ENCODE results near the gene ELF5.

ELF5 gene

DNA sequence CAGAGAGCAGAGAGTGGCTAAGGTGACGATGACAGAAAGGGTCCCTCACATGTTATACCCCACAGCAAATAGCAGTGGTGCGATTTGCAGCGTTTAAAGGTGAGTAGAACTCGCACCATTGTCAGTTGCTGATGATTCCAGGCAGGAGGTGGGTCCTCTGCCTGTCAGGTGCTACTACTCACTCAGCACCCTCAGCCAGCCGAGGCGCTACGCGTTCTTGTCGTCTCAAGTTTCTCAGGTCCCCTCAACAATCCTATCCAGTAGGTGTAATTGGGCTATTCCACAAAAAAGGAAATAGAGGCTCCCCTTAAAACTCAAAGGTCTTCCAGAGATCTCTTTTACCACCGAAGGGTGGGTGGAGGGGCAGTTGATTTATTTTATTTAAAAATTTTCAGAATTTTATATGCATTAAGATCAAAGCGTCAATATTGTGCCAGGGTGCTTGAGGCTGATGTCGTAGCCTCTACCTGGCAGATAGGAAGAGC, 18.3 kb downstream of the ELF5 start:
- Histone ChIP-seq H3K36me3 (ENCODE audit: control insufficient read depth, insufficient read depth, low read length) (no peaks in the 10 kb centered on the region), H3K9me3 (ENCODE audit: control insufficient read depth, low read length) (no peaks in the 10 kb centered on the region), H3K4me3 (ENCODE audit: insufficient read depth, low read depth, low read length, poor library complexity, severe bottlenecking) (no peak overlapping the region), H3K4me1 (ENCODE audit: control insufficient read depth, insufficient read depth, low read length, poor library complexity, severe bottlenecking) (no peaks in the 10 kb centered on the region), H3K27ac (ENCODE audit: insufficient read depth, low read length, poor library complexity, severe bottlenecking) (no peak overlapping the region), H3K27me3 (replicated peaks; ENCODE audit: control insufficient read depth, insufficient read depth, low read length, poor library complexity, severe bottlenecking) (no peaks in the 10 kb centered on the region)
- no peak for DNase-seq

- H3K27me3 ChIP-seq (replicated peaks; ENCODE audit: control insufficient read depth, insufficient read depth, low read length, poor library complexity, severe bottlenecking): no peaks in the 10 kb centered on the region
- H3K36me3 ChIP-seq (ENCODE audit: control insufficient read depth, insufficient read depth, low read length): no peaks in the 10 kb centered on the region
- no peak overlapping the region for H3K4me3 ChIP-seq (ENCODE audit: insufficient read depth, low read depth, low read length, poor library complexity, severe bottlenecking)
- H3K4me1 ChIP-seq (ENCODE audit: control insufficient read depth, insufficient read depth, low read length, poor library complexity, severe bottlenecking): no peaks in the 10 kb centered on the region
- DNase-seq: no peak
- no peaks in the 10 kb centered on the region for H3K9me3 ChIP-seq (ENCODE audit: control insufficient read depth, low read length)
- H3K27ac ChIP-seq (ENCODE audit: insufficient read depth, low read length, poor library complexity, severe bottlenecking): no peak overlapping the region
Measured at GRCh38 chr11:34493926-34494595, 19.5 kb downstream of the ELF5 start.

GRCh38 chr11:34493468-34493867, 20.1 kb downstream of the ELF5 start:
- H3K9me3 ChIP-seq (ENCODE audit: control insufficient read depth, low read length): no peaks in the 10 kb centered on the region
- H3K27me3 ChIP-seq (replicated peaks; ENCODE audit: control insufficient read depth, insufficient read depth, low read length, poor library complexity, severe bottlenecking): no peaks in the 10 kb centered on the region
- no peaks in the 10 kb centered on the region for H3K4me1 ChIP-seq (ENCODE audit: control insufficient read depth, insufficient read depth, low read length, poor library complexity, severe bottlenecking)
- no peak overlapping the region for H3K27ac ChIP-seq (ENCODE audit: insufficient read depth, low read length, poor library complexity, severe bottlenecking)
- H3K36me3 ChIP-seq (ENCODE audit: control insufficient read depth, insufficient read depth, low read length): no peaks in the 10 kb centered on the region
- no peak overlapping the region for H3K4me3 ChIP-seq (ENCODE audit: insufficient read depth, low read depth, low read length, poor library complexity, severe bottlenecking)
- DNase-seq: no peak

GRCh38 chr11:34492806-34493414, 20.7 kb downstream of the ELF5 start:
- Histone ChIP-seq H3K36me3 (ENCODE audit: control insufficient read depth, insufficient read depth, low read length) (no peaks in the 10 kb centered on the region), H3K27me3 (replicated peaks; ENCODE audit: control insufficient read depth, insufficient read depth, low read length, poor library complexity, severe bottlenecking) (no peaks in the 10 kb centered on the region), H3K4me3 (ENCODE audit: insufficient read depth, low read depth, low read length, poor library complexity, severe bottlenecking) (no peak overlapping the region), H3K9me3 (ENCODE audit: control insufficient read depth, low read length) (no peaks in the 10 kb centered on the region), H3K4me1 (ENCODE audit: control insufficient read depth, insufficient read depth, low read length, poor library complexity, severe bottlenecking) (no peaks in the 10 kb centered on the region), H3K27ac (ENCODE audit: insufficient read depth, low read length, poor library complexity, severe bottlenecking) (no peak overlapping the region)
- DNase-seq: peak in 1 of 3 donors; percentile 11

DNA sequence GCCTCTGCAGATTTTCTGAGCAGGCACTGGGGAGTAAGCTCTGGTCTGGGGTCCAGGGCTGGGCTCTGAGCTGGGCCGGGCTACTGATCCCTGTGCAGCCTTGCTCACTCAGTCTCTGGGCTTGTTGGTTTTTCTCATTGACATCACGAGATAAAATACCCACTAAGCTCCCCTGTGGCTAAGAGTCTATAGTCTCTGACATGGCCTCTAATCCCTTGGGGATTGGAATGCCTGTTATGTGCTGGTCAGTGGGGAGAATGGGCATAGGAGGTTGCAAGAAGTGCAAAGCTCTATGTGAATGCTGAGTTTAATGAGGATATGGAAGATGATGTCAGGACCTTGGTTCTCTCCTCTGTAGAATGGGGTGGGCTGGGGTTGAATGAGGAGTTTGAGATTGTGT, 23.3 kb downstream of the ELF5 start:
- H3K4me1 ChIP-seq (ENCODE audit: control insufficient read depth, insufficient read depth, low read length, poor library complexity, severe bottlenecking): no peaks in the 10 kb centered on the region
- no peaks in the 10 kb centered on the region for H3K27me3 ChIP-seq (replicated peaks; ENCODE audit: control insufficient read depth, insufficient read depth, low read length, poor library complexity, severe bottlenecking)
- no peak overlapping the region for H3K4me3 ChIP-seq (ENCODE audit: insufficient read depth, low read depth, low read length, poor library complexity, severe bottlenecking)
- no peaks in the 10 kb centered on the region for H3K36me3 ChIP-seq (ENCODE audit: control insufficient read depth, insufficient read depth, low read length)
- DNase-seq: no peak
- H3K27ac ChIP-seq (ENCODE audit: insufficient read depth, low read length, poor library complexity, severe bottlenecking): no peak overlapping the region
- H3K9me3 ChIP-seq (ENCODE audit: control insufficient read depth, low read length): no peaks in the 10 kb centered on the region

- DNase-seq: no peak
- Histone ChIP-seq H3K4me1 (ENCODE audit: control insufficient read depth, insufficient read depth, low read length, poor library complexity, severe bottlenecking) (no peaks in the 10 kb centered on the region), H3K9me3 (ENCODE audit: control insufficient read depth, low read length) (no peaks in the 10 kb centered on the region), H3K4me3 (ENCODE audit: insufficient read depth, low read depth, low read length, poor library complexity, severe bottlenecking) (no peak overlapping the region), H3K27me3 (replicated peaks; ENCODE audit: control insufficient read depth, insufficient read depth, low read length, poor library complexity, severe bottlenecking) (no peaks in the 10 kb centered on the region), H3K36me3 (ENCODE audit: control insufficient read depth, insufficient read depth, low read length) (no peaks in the 10 kb centered on the region), H3K27ac (ENCODE audit: insufficient read depth, low read length, poor library complexity, severe bottlenecking) (no peak overlapping the region)
Measured at GRCh38 chr11:34488855-34489557, 24.6 kb downstream of the ELF5 start.

- H3K4me1 ChIP-seq (ENCODE audit: control insufficient read depth, insufficient read depth, low read length, poor library complexity, severe bottlenecking): no peaks in the 10 kb centered on the region
- no peaks in the 10 kb centered on the region for H3K36me3 ChIP-seq (ENCODE audit: control insufficient read depth, insufficient read depth, low read length)
- H3K27me3 ChIP-seq (replicated peaks; ENCODE audit: control insufficient read depth, insufficient read depth, low read length, poor library complexity, severe bottlenecking): no peaks in the 10 kb centered on the region
- H3K9me3 ChIP-seq (ENCODE audit: control insufficient read depth, low read length): no peaks in the 10 kb centered on the region
- no peak for DNase-seq
- no peak overlapping the region for H3K4me3 ChIP-seq (ENCODE audit: insufficient read depth, low read depth, low read length, poor library complexity, severe bottlenecking)
- H3K27ac ChIP-seq (ENCODE audit: insufficient read depth, low read length, poor library complexity, severe bottlenecking): no peak overlapping the region
Measured at GRCh38 chr11:34487430-34487829, 26.2 kb downstream of the ELF5 start.

DNA sequence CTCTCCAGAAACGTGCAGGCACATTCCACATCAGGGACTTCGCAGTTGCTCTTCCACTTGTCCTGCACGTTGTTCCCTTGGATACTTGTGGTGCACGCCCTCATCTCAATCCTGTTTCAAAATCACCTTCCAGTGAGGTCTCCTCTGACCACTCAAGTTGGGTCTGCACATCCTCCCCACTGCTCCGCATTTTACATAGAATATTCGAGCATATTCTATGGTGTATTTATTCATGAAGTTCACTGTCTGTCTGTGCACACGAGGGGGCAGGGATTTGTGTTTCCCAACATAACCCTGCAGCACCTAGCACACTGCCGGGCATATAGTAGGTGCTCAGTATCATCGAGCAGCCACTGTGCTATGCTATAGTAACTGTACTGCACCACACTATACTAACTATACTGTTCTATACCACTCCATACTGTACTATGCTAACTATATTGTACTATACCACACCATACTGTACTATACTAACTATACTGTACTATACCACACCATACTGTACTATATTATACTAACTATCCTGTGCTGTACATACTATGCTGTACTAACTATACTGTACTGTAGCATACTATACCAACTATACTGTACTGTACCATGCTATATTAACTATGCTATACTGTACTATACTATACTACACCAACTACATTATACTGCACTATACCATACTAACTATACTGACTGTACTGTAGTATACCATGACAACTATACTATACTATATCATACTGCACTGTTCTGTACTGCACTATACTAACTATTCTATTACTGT, 30.3 kb downstream of the ELF5 start:
- DNase-seq: no peak

DNA sequence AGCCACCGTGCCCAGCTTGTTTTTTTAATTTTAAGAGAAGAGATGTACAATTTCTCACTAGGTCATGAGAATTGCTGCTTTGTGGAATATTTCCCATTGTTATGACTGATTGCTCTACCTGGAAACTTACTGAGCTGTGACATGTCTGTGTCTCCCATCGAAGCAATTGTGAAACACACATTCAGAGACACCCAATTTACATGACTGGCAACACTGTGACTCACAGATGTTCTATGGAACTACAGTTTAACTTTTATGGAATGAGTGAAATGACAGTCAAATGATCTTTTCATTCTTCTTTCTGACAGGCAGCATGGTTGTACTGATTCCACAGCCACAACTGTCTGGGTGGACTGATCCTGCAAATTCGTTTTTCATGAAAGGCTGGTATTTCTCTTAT, 32.3 kb downstream of the ELF5 start:
- no peak for DNase-seq
- no peaks in the 10 kb centered on the region for H3K9me3 ChIP-seq (ENCODE audit: control insufficient read depth, low read length)
- H3K27me3 ChIP-seq (replicated peaks; ENCODE audit: control insufficient read depth, insufficient read depth, low read length, poor library complexity, severe bottlenecking): no peaks in the 10 kb centered on the region
- H3K4me1 ChIP-seq (ENCODE audit: control insufficient read depth, insufficient read depth, low read length, poor library complexity, severe bottlenecking): no peaks in the 10 kb centered on the region
- H3K27ac ChIP-seq (ENCODE audit: insufficient read depth, low read length, poor library complexity, severe bottlenecking): no peak overlapping the region
- no peak overlapping the region for H3K4me3 ChIP-seq (ENCODE audit: insufficient read depth, low read depth, low read length, poor library complexity, severe bottlenecking)
- H3K36me3 ChIP-seq (ENCODE audit: control insufficient read depth, insufficient read depth, low read length): no peaks in the 10 kb centered on the region

More for the DNA sequence above, 30.3 kb downstream of the ELF5 start:
- Histone ChIP-seq H3K27ac (ENCODE audit: insufficient read depth, low read length, poor library complexity, severe bottlenecking) (no peak overlapping the region), H3K4me1 (ENCODE audit: control insufficient read depth, insufficient read depth, low read length, poor library complexity, severe bottlenecking) (no peaks in the 10 kb centered on the region), H3K36me3 (ENCODE audit: control insufficient read depth, insufficient read depth, low read length) (no peaks in the 10 kb centered on the region), H3K4me3 (ENCODE audit: insufficient read depth, low read depth, low read length, poor library complexity, severe bottlenecking) (no peak overlapping the region), H3K9me3 (ENCODE audit: control insufficient read depth, low read length) (no peaks in the 10 kb centered on the region), H3K27me3 (replicated peaks; ENCODE audit: control insufficient read depth, insufficient read depth, low read length, poor library complexity, severe bottlenecking) (no peaks in the 10 kb centered on the region)
